SHP77 treated with DMSO at 0.1 percent for 48 hours (cell line): ENCODE data around the gene CD22.
"Not testable (repeated sequence)": the region's sequence is repeated elsewhere in the genome, so short reads cannot be mapped to it uniquely, and the experiment has no call there.

Experiments
- DNase-seq: peaks from one replicate; lab custom pipeline; 2025; lab: John Stamatoyannopoulos, UW

CD22 gene

GRCh38 chr19:35341565-35342225 lies 12.7 kb downstream of the CD22 start:
- DNase-seq = no peak

GRCh38 chr19:35342430-35342829 lies 13.4 kb downstream of the CD22 start:
- DNase-seq = no peak

- no peak for DNase-seq
Observed at GRCh38 chr19:35344511-35345031, 15.6 kb downstream of the CD22 start.

- no peak for DNase-seq
Observed at GRCh38 chr19:35345671-35346111, 16.7 kb downstream of the CD22 start.

GRCh38 chr19:35346193-35347052 lies 17.4 kb downstream of the CD22 start:
- no peak for DNase-seq

- no peak for DNase-seq
Observed at GRCh38 chr19:35347171-35347929, 18.4 kb downstream of the CD22 start, which contains the start of gene FFAR1. TSS of gene FFAR1 (plus strand) at chr19:35347902. CDS start at chr19:35351552, 3,650 bp downstream.

GRCh38 chr19:35347930-35348298 lies 18.9 kb downstream of the CD22 start:
- DNase-seq = no peak

GRCh38 chr19:35348911-35349611 lies 20.1 kb downstream of the CD22 start:
- DNase-seq = peak; percentile 10

GRCh38 chr19:35349614-35350521 lies 20.9 kb downstream of the CD22 start:
- DNase-seq = no peak

- DNase-seq = no peak
Observed at GRCh38 chr19:35350591-35350990, 21.6 kb downstream of the CD22 start.

GRCh38 chr19:35351411-35352176 lies 22.6 kb downstream of the CD22 start:
- no peak for DNase-seq

- DNase-seq = no peak
Observed at GRCh38 chr19:35352177-35352447, 23.1 kb downstream of the CD22 start.

- DNase-seq = peak; percentile 6
Observed at GRCh38 chr19:35352448-35353304, 23.7 kb downstream of the CD22 start.

- no peak for DNase-seq
Observed at GRCh38 chr19:35353635-35354034, 24.6 kb downstream of the CD22 start.

- no peak for DNase-seq
Observed at GRCh38 chr19:35354898-35355297, 25.9 kb downstream of the CD22 start.

- no peak for DNase-seq
Observed at GRCh38 chr19:35355791-35356460, 26.9 kb downstream of the CD22 start.

- no peak for DNase-seq
Observed at GRCh38 chr19:35357867-35358573, 29.0 kb downstream of the CD22 start, which contains the start of gene FFAR3. TSS of gene FFAR3 (plus strand) at chr19:35358460. CDS start at chr19:35358891, 431 bp downstream.

GRCh38 chr19:35358834-35359233 lies 29.8 kb downstream of the CD22 start:
- DNase-seq = not testable (repeated sequence)
